ENCODE data around the gene SLCO4A1.

- TF ChIP-seq CTCF (optimal IDR thresholded peaks at IDR 0.05 in 1 of 3, IDR thresholded peaks at IDR 0.05 in 1 of 3, conservative IDR thresholded peaks at IDR 0.05 in 1 of 3; ENCODE audit: extremely low read depth in 1 of 3, insufficient read depth in 2 of 3, low read length in 3 of 3) (no peak), EZH2 (IDR thresholded peaks at IDR 0.05; ENCODE audit: low read length) (no peak)
These were observed 57.0 kb downstream of the SLCO4A1 start for GRCh38 chr20:62699296-62699695.
